ENCODE data around the gene TBX21. TPM values are rescaled to one million over a fixed set of nuclear protein-coding genes. Genes with fewer than 3 reads are reported as not detected.

The TBX21 gene
- total RNA-seq, 1 donor = not detected

- DNase-seq (ENCODE audit: low read depth) = no peak
- H3K4me3 ChIP-seq (ENCODE audit: low read depth, low read length) = no peak overlapping the region
- TF ChIP-seq CTCF (IDR thresholded peaks at IDR 0.05; ENCODE audit: insufficient read depth, low read depth, low read length) = no peak
These were observed 33.5 kb upstream of the TBX21 start for GRCh38 chr17:47699536-47699840.

GRCh38 chr17:47700471-47701449, 32.3 kb upstream of the TBX21 start:
- TF ChIP-seq CTCF (IDR thresholded peaks at IDR 0.05; ENCODE audit: insufficient read depth, low read depth, low read length) = no peak
- DNase-seq (ENCODE audit: low read depth) = no peak
- H3K4me3 ChIP-seq (ENCODE audit: low read depth, low read length) = no peak overlapping the region

GRCh38 chr17:47701608-47702007, 31.4 kb upstream of the TBX21 start:
- H3K4me3 ChIP-seq (ENCODE audit: low read depth, low read length) = no peak overlapping the region
- TF ChIP-seq CTCF (IDR thresholded peaks at IDR 0.05; ENCODE audit: insufficient read depth, low read depth, low read length) = no peak
- no peak for DNase-seq (ENCODE audit: low read depth)

- no peak for TF ChIP-seq CTCF (IDR thresholded peaks at IDR 0.05; ENCODE audit: insufficient read depth, low read depth, low read length)
- no peak for DNase-seq (ENCODE audit: low read depth)
- H3K4me3 ChIP-seq (ENCODE audit: low read depth, low read length) = no peak overlapping the region
These were observed 30.5 kb upstream of the TBX21 start for GRCh38 chr17:47702391-47702995.

GRCh38 chr17:47703191-47703591, 29.8 kb upstream of the TBX21 start:
- H3K4me3 ChIP-seq (ENCODE audit: low read depth, low read length) = no peak overlapping the region

GRCh38 chr17:47703671-47704070, 29.4 kb upstream of the TBX21 start:
- no peak for TF ChIP-seq CTCF (IDR thresholded peaks at IDR 0.05; ENCODE audit: insufficient read depth, low read depth, low read length)
- no peak for DNase-seq (ENCODE audit: low read depth)
- H3K4me3 ChIP-seq (ENCODE audit: low read depth, low read length) = no peak overlapping the region

More at GRCh38 chr17:47703191-47703591, 29.8 kb upstream of the TBX21 start:
- no peak for DNase-seq (ENCODE audit: low read depth)
- TF ChIP-seq CTCF (IDR thresholded peaks at IDR 0.05; ENCODE audit: insufficient read depth, low read depth, low read length) = no peak
